Measurements from ENCODE around the gene RPH3AL.

The RPH3AL gene

GRCh38 chr17:251531-251930 lies 101.1 kb downstream of the RPH3AL start:
- no peaks in the 10 kb centered on the region for H3K79me1 ChIP-seq (ENCODE audit: low read length)
- H3K4me3 ChIP-seq (ENCODE audit: low read length): no peak overlapping the region
- H3K27ac ChIP-seq (ENCODE audit: low read depth, low read length): no peak overlapping the region
- H2BK5ac ChIP-seq (ENCODE audit: low read length): no peak overlapping the region
- no peak overlapping the region for H2AK5ac ChIP-seq (ENCODE audit: low read length)
- no peak overlapping the region for H3K18ac ChIP-seq (ENCODE audit: low read length)
- no peak overlapping the region for H4K5ac ChIP-seq (ENCODE audit: low read length)
- H3K27me3 ChIP-seq (ENCODE audit: insufficient read depth, low read length, poor library complexity): no peaks in the 10 kb centered on the region
- no peaks in the 10 kb centered on the region for H3K4me1 ChIP-seq (ENCODE audit: control insufficient read depth, low read depth, low read length)
- no peaks in the 10 kb centered on the region for H3K36me3 ChIP-seq (ENCODE audit: control insufficient read depth, insufficient read depth, low read length)
- no peak overlapping the region for H3K4ac ChIP-seq (ENCODE audit: low read depth, low read length)
- DNase-seq: no peak
- H3K9ac ChIP-seq (ENCODE audit: low read length): no peak overlapping the region
- no peak overlapping the region for H3K23ac ChIP-seq (ENCODE audit: low read length)
- WGBS (ENCODE audit: extremely low coverage, insufficient coverage, low lambda C conversion rate): no CpG with 5 or more reads among the region's 12 CpGs
- H3K79me2 ChIP-seq (ENCODE audit: control insufficient read depth, insufficient read depth, low read length): no peaks in the 10 kb centered on the region
- no peak overlapping the region for H4K8ac ChIP-seq (ENCODE audit: low read depth, low read length)
- no peak overlapping the region for H3K4me2 ChIP-seq (ENCODE audit: low read length)
- H2BK15ac ChIP-seq (replicated peaks; ENCODE audit: low read depth): no peak overlapping the region
- H2BK120ac ChIP-seq (ENCODE audit: low read depth, low read length): no peak overlapping the region
- no peak overlapping the region for H3K56ac ChIP-seq (ENCODE audit: low read length)

DNA sequence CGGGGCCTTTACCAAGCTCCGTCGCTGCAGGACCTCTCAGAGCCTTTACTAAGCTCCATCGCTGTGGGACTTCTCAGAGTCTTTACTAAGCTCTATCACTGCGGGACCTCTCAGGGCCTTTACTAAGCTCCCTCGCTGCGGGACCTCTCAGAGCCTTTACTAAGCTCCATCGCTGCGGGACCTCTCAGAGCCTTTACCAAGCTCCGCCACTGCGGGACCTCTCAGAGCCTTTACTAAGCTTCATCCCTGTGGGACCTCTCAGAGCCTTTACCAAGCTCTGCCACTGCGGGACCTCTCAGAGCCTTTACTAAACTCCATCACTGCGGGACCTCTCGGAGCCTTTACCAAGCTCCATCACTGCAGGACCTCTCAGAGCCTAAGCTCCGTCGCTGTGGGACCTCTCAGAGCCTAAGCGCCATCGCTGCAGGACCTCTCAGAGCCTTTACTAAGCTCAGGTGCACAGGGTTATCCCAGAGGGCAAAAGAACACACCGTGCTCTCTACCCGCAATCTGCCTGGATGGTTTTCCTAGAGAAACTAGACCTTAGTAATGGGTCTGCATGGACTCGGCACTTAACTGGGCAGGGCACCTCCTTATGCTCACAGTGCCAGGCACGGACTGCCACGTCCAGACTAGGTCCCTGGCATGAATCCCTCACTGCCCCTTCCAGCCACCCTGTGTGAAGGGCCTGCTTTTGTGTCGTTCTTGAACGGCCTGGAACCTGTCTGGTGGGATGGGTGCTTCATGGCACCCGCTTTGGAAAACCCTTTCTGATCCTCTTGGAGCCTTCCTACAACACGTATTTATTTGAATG lies 101.9 kb downstream of the RPH3AL start:
- no peak overlapping the region for H3K23ac ChIP-seq (ENCODE audit: low read length)
- H3K4ac ChIP-seq (ENCODE audit: low read depth, low read length): no peak overlapping the region
- no peaks in the 10 kb centered on the region for H3K4me1 ChIP-seq (ENCODE audit: control insufficient read depth, low read depth, low read length)
- no peak for DNase-seq
- H2BK120ac ChIP-seq (ENCODE audit: low read depth, low read length): no peak overlapping the region
- no peaks in the 10 kb centered on the region for H3K27me3 ChIP-seq (ENCODE audit: insufficient read depth, low read length, poor library complexity)
- H2AK5ac ChIP-seq (ENCODE audit: low read length): no peak overlapping the region
- no CpG with 5 or more reads among the region's 27 CpGs for WGBS (ENCODE audit: extremely low coverage, insufficient coverage, low lambda C conversion rate)
- no peaks in the 10 kb centered on the region for H3K79me1 ChIP-seq (ENCODE audit: low read length)
- H3K27ac ChIP-seq (ENCODE audit: low read depth, low read length): no peak overlapping the region
- no peak overlapping the region for H3K9ac ChIP-seq (ENCODE audit: low read length)
- H2BK15ac ChIP-seq (replicated peaks; ENCODE audit: low read depth): no peak overlapping the region
- H3K4me2 ChIP-seq (ENCODE audit: low read length): no peak overlapping the region
- no peak overlapping the region for H3K56ac ChIP-seq (ENCODE audit: low read length)
- H3K36me3 ChIP-seq (ENCODE audit: control insufficient read depth, insufficient read depth, low read length): no peaks in the 10 kb centered on the region
- H3K18ac ChIP-seq (ENCODE audit: low read length): no peak overlapping the region
- H4K5ac ChIP-seq (ENCODE audit: low read length): no peak overlapping the region
- H4K8ac ChIP-seq (ENCODE audit: low read depth, low read length): no peak overlapping the region
- no peak overlapping the region for H3K4me3 ChIP-seq (ENCODE audit: low read length)
- H2BK5ac ChIP-seq (ENCODE audit: low read length): no peak overlapping the region
- no peaks in the 10 kb centered on the region for H3K79me2 ChIP-seq (ENCODE audit: control insufficient read depth, insufficient read depth, low read length)

- no peak overlapping the region for H2BK120ac ChIP-seq (ENCODE audit: low read depth, low read length)
Observed at GRCh38 chr17:249236-249993, 103.2 kb downstream of the RPH3AL start.

DNA sequence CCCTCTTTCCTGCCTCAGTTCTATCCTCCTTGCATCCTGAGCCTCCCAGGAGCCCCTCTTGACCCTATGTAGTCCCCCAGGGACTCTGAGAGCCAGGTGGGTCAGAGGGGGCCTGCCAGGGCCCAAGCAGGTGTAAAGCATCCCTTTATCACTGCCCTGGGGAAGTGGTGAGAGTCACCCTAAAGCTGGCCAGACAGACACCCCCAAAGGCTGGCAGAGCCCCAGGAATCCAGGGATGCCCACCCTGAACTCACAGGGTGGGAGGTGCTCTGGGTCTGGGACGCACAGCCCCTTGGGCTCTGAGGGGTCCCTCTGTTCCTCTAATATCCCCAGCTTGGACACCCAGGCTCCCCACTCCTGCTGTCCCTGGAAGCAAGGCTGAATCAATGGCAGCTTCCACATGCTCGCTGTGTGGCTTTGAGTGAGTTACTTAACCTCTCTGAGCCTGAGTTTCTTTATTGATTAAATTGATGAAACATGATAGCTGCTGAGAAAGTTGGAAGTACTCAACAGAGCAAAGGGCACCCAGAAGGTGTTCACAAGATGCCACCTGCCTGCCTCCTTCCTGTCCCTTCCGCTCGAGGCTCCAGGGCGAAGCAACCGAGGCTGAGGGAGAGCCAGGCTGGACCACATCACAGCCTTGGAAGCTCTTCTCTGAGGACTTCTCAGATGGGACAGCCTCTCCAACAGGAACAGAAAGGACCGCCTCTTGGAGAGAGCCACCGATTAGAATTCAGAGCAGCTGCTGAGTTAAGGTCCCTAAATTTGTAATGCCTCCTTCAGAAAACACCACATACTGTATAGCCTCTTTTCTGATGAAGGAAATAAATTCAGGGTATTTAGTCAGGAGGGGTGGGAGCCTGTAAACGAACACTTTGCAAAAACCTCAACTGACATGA lies 104.0 kb downstream of the RPH3AL start:
- no peak overlapping the region for H2BK5ac ChIP-seq (ENCODE audit: low read length)
- WGBS (ENCODE audit: extremely low coverage, insufficient coverage, low lambda C conversion rate): no CpG with 5 or more reads among the region's 9 CpGs
- no peak overlapping the region for H3K4me2 ChIP-seq (ENCODE audit: low read length)
- no peaks in the 10 kb centered on the region for H3K79me1 ChIP-seq (ENCODE audit: low read length)
- no peak overlapping the region for H3K4ac ChIP-seq (ENCODE audit: low read depth, low read length)
- H3K18ac ChIP-seq (ENCODE audit: low read length): no peak overlapping the region
- H3K4me1 ChIP-seq (ENCODE audit: control insufficient read depth, low read depth, low read length): no peaks in the 10 kb centered on the region
- H3K36me3 ChIP-seq (ENCODE audit: control insufficient read depth, insufficient read depth, low read length): no peaks in the 10 kb centered on the region
- H3K4me3 ChIP-seq (ENCODE audit: low read length): no peak overlapping the region
- H2BK15ac ChIP-seq (replicated peaks; ENCODE audit: low read depth): no peak overlapping the region
- no peak overlapping the region for H3K56ac ChIP-seq (ENCODE audit: low read length)
- H3K23ac ChIP-seq (ENCODE audit: low read length): no peak overlapping the region
- H3K79me2 ChIP-seq (ENCODE audit: control insufficient read depth, insufficient read depth, low read length): no peaks in the 10 kb centered on the region
- H2BK120ac ChIP-seq (ENCODE audit: low read depth, low read length): no peak overlapping the region
- H3K27ac ChIP-seq (ENCODE audit: low read depth, low read length): no peak overlapping the region
- no peak overlapping the region for H3K9ac ChIP-seq (ENCODE audit: low read length)
- H4K5ac ChIP-seq (ENCODE audit: low read length): no peak overlapping the region
- H2AK5ac ChIP-seq (ENCODE audit: low read length): no peak overlapping the region
- no peak for DNase-seq
- no peak overlapping the region for H4K8ac ChIP-seq (ENCODE audit: low read depth, low read length)
- no peaks in the 10 kb centered on the region for H3K27me3 ChIP-seq (ENCODE audit: insufficient read depth, low read length, poor library complexity)

More at GRCh38 chr17:249236-249993, 103.2 kb downstream of the RPH3AL start:
- no peak for DNase-seq
- Histone ChIP-seq H4K5ac (ENCODE audit: low read length) (no peak overlapping the region), H3K79me2 (ENCODE audit: control insufficient read depth, insufficient read depth, low read length) (no peaks in the 10 kb centered on the region), H3K4me3 (ENCODE audit: low read length) (no peak overlapping the region), H2AK5ac (ENCODE audit: low read length) (no peak overlapping the region), H3K23ac (ENCODE audit: low read length) (no peak overlapping the region), H3K27me3 (ENCODE audit: insufficient read depth, low read length, poor library complexity) (no peaks in the 10 kb centered on the region), H3K27ac (ENCODE audit: low read depth, low read length) (no peak overlapping the region), H2BK5ac (ENCODE audit: low read length) (no peak overlapping the region), H2BK15ac (replicated peaks; ENCODE audit: low read depth) (no peak overlapping the region), H3K4me2 (ENCODE audit: low read length) (no peak overlapping the region), H4K8ac (ENCODE audit: low read depth, low read length) (no peak overlapping the region), H3K4ac (ENCODE audit: low read depth, low read length) (no peak overlapping the region), H3K18ac (ENCODE audit: low read length) (no peak overlapping the region), H3K79me1 (ENCODE audit: low read length) (no peaks in the 10 kb centered on the region), H3K36me3 (ENCODE audit: control insufficient read depth, insufficient read depth, low read length) (no peaks in the 10 kb centered on the region), H3K9ac (ENCODE audit: low read length) (no peak overlapping the region), H3K56ac (ENCODE audit: low read length) (no peak overlapping the region), H3K4me1 (ENCODE audit: control insufficient read depth, low read depth, low read length) (no peaks in the 10 kb centered on the region)
- WGBS (ENCODE audit: extremely low coverage, insufficient coverage, low lambda C conversion rate): no CpG with 5 or more reads among the region's 24 CpGs

GRCh38 chr17:247767-248166 lies 104.8 kb downstream of the RPH3AL start:
- H3K4me2 ChIP-seq (ENCODE audit: low read length): no peak overlapping the region
- WGBS (ENCODE audit: extremely low coverage, insufficient coverage, low lambda C conversion rate): no CpG with 5 or more reads among the region's 8 CpGs

More at GRCh38 chr17:247767-248166, 104.8 kb downstream of the RPH3AL start:
- Histone ChIP-seq H4K5ac (ENCODE audit: low read length) (no peak overlapping the region), H2AK5ac (ENCODE audit: low read length) (no peak overlapping the region), H3K27ac (ENCODE audit: low read depth, low read length) (no peak overlapping the region), H2BK15ac (replicated peaks; ENCODE audit: low read depth) (no peak overlapping the region), H3K4me3 (ENCODE audit: low read length) (no peak overlapping the region), H3K36me3 (ENCODE audit: control insufficient read depth, insufficient read depth, low read length) (no peaks in the 10 kb centered on the region), H3K4me1 (ENCODE audit: control insufficient read depth, low read depth, low read length) (no peaks in the 10 kb centered on the region), H3K4ac (ENCODE audit: low read depth, low read length) (no peak overlapping the region), H3K18ac (ENCODE audit: low read length) (no peak overlapping the region), H3K23ac (ENCODE audit: low read length) (no peak overlapping the region), H3K9ac (ENCODE audit: low read length) (no peak overlapping the region), H2BK120ac (ENCODE audit: low read depth, low read length) (no peak overlapping the region), H3K79me1 (ENCODE audit: low read length) (no peaks in the 10 kb centered on the region), H3K27me3 (ENCODE audit: insufficient read depth, low read length, poor library complexity) (no peaks in the 10 kb centered on the region), H4K8ac (ENCODE audit: low read depth, low read length) (no peak overlapping the region), H3K79me2 (ENCODE audit: control insufficient read depth, insufficient read depth, low read length) (no peaks in the 10 kb centered on the region), H3K56ac (ENCODE audit: low read length) (no peak overlapping the region), H2BK5ac (ENCODE audit: low read length) (no peak overlapping the region)
- DNase-seq: no peak
